GM12878 (cell line): ENCODE measurements around the gene FIZ1. TPM values are rescaled to one million over a fixed set of nuclear protein-coding genes. Genes with fewer than 3 reads are reported as not detected.
A peak's percentile ranks its signal among the peaks of the same experiment; 100 is the strongest.

ENCODE experiments used
- CTCF ChIP-seq, 3 experiments: IDR thresholded peaks in 2 of 3; conservative IDR thresholded peaks in 1 of 3; 2 replicates each; pipeline ENCODE4 v1.5.1; 2011; ENCODE audit warnings: low read depth in 3 of 3, low read length in 3 of 3, mild to moderate bottlenecking in 3 of 3, control low read depth in 2 of 3, moderate library complexity in 2 of 3, inconsistent platforms in 1 of 3, mixed read lengths in 1 of 3; ENCODE audit not compliant: control insufficient read depth in 2 of 3, insufficient read depth in 1 of 3; ENCODE audit errors: extremely low read depth in 1 of 3
- EZH2 ChIP-seq: IDR thresholded peaks from 2 replicates; pipeline ENCODE4 v1.6.1; 2012; ENCODE audit warnings: low read depth, mild to moderate bottlenecking, control low read depth, inconsistent platforms, low read length, borderline replicate concordance; ENCODE audit not compliant: control insufficient read depth
- IRF3 ChIP-seq: fragments of 450-650 bp; IDR thresholded peaks from 2 replicates; pipeline ENCODE4 v1.6.1; 2014; ENCODE audit warnings: mild to moderate bottlenecking
- JUND ChIP-seq: IDR thresholded peaks from 2 replicates; pipeline ENCODE4 v1.6.1; 2012; ENCODE audit warnings: low read depth, mild to moderate bottlenecking, low read length, improper control_type of control experiment, moderate library complexity
- LARP7 ChIP-seq: fragments of 450-650 bp; IDR thresholded peaks from 2 replicates; pipeline ENCODE4 v1.6.1; 2017; ENCODE audit warnings: mild to moderate bottlenecking
- MLLT1 ChIP-seq: fragments of 450-650 bp; IDR thresholded peaks from 2 replicates; pipeline ENCODE4 v1.6.1; 2016; ENCODE audit warnings: mild to moderate bottlenecking
- POLR2AphosphoS2 ChIP-seq: IDR thresholded peaks from 2 replicates; pipeline ENCODE4 v1.6.1; 2011; ENCODE audit warnings: low read depth, mild to moderate bottlenecking, low read length, improper control_type of control experiment, moderate library complexity
- RB1 ChIP-seq: fragments of 450-650 bp; formaldehyde crosslinking; IDR thresholded peaks from 2 replicates; pipeline ENCODE4 v1.6.1; 2017; ENCODE audit warnings: mild to moderate bottlenecking, borderline replicate concordance
- RCOR1 ChIP-seq: conservative IDR thresholded peaks from 2 replicates; pipeline ENCODE4 v1.6.1; 2012; ENCODE audit warnings: low read depth, low read length, improper control_type of control experiment
- SIX5 ChIP-seq: IDR thresholded peaks from 2 replicates; pipeline ENCODE4 v1.6.1; 2011; ENCODE audit warnings: mild to moderate bottlenecking, low read depth, low read length, moderate library complexity; ENCODE audit not compliant: severe bottlenecking
- SMAD5 ChIP-seq: IDR thresholded peaks from 2 replicates; pipeline ENCODE4 v1.6.1; 2016; ENCODE audit warnings: antibody characterized with exemption, low read depth
- SP1 ChIP-seq: IDR thresholded peaks from one replicate; pipeline ENCODE4 v1.6.1; 2011; ENCODE audit warnings: low read depth, low read length
- SREBF1 ChIP-seq: IDR thresholded peaks from 2 replicates; pipeline ENCODE4 v1.6.1; 2012; ENCODE audit warnings: mild to moderate bottlenecking, low read length
- STAT3 ChIP-seq: IDR thresholded peaks from 2 replicates; pipeline ENCODE4 v1.6.1; 2011; ENCODE audit warnings: low read depth, low read length, improper control_type of control experiment
- TBL1XR1 ChIP-seq: IDR thresholded peaks from 2 replicates; pipeline ENCODE4 v1.6.1; 2012; ENCODE audit warnings: low read depth, low read length, improper control_type of control experiment
- USF2 ChIP-seq: IDR thresholded peaks from 2 replicates; pipeline ENCODE4 v1.6.1; 2011; ENCODE audit warnings: low read depth, low read length, improper control_type of control experiment, borderline replicate concordance
- YY1 ChIP-seq: IDR thresholded peaks from 2 replicates; pipeline ENCODE4 v1.6.1; 2011; ENCODE audit warnings: low read depth, mild to moderate bottlenecking, low read length
- ZNF622 ChIP-seq: fragments of 450-650 bp; IDR thresholded peaks from 2 replicates; pipeline ENCODE4 v1.6.1; 2017; ENCODE audit warnings: mild to moderate bottlenecking, inconsistent platforms
- ZZZ3 ChIP-seq: IDR thresholded peaks from 2 replicates; pipeline ENCODE4 v1.6.1; 2011; ENCODE audit warnings: low read depth; ENCODE audit not compliant: control insufficient read depth, insufficient read length
- polyA plus RNA-seq, 11 experiments: library from polyadenylated mRNA; depleted of rRNA in 4 of 11; unstranded in 6 of 11; stranded (reverse) in 5 of 11; fragments of >200 nt; fragmentation: Nextera tagmentation in 4 of 11; fragmentation: Illumina TruSeq in 1 of 11; extraction: Ambion mirVana in 4 of 11; extraction: Trizol in 1 of 11; gene quantifications; 1 replicate in 1 of 11; 2 replicates in 10 of 11; pipeline versions ENCODE4 v1.2.1 to v1.2.3, GENCODE V29; 2011 to 2016; ENCODE audit warnings: inconsistent platforms in 2 of 11, missing spikeins in 2 of 11, low read depth in 1 of 11
- total RNA-seq, 4 experiments: library from RNA; depleted of rRNA in 3 of 4; stranded (reverse); fragments of >200 nt in 3 of 4; fragmentation: Illumina TruSeq in 1 of 4; extraction: Trizol in 1 of 4; gene quantifications; 2 replicates each; pipeline versions ENCODE4 v1.2.1 to v1.2.3, GENCODE V29; 2013 to 2021
- TF ChIP-seq, protein P1 (sequence below): fragments of 450-650 bp; formaldehyde crosslinking; IDR thresholded peaks from 2 replicates; pipeline ENCODE4 v1.4.0; 2020; ENCODE audit warnings: mild to moderate bottlenecking, moderate library complexity

FIZ1 gene
- total and polyA plus RNA-seq, 10 of the 15 experiments (the other 5 are each of a cell fraction or from before 2014, with no cell fraction given), result 0.60 to 16.8 (median 4.2) TPM

DNA sequence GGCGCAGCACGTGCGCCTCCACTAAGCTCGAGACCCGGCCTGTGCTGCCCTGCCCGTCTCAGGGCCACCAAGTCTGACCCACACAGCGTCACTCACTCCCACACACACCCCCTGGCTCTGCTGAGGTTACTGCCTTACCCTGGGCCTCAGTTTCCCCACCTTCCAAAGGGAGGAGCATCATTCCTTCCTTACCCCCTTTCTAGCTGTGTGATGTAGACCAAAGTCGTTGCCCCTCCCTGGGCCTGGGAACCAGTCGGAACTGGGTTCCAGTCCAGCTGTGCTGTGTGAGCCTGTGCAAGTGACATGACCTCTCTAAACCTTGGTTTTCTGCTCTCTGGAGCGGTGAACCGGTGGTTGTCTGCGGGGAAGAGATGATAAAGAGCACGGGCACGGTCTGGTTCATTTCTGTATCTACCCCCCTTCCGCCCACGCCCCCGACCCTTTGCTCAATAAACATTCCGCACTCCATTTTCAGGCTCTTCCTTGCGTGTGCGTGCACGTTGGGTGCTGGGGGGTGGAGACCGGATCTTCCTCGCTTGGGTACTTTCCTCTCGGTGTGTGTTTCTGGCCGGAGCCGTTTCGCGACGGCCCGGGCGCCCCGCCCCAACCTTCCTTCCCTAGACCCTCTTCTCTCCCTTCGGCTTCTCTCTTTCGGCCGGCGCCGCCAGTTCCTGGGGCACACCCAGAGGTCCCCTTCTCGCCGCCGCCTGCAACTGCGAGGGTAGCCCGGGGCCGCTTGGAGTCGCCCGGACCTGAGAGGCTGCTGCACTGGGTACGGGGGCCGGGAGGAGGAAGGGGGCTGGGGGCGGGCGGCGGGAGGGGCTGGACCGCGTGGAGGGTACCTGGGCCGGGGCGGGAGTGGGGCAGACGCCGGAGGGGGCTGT is 43.9 kb upstream of the FIZ1 start, which contains the start of gene ZNF581 (continued):
- TF ChIP-seq RCOR1 (no peak), USF2 (no peak), IRF3 (no peak), SREBF1 (no peak), ZNF622 (no peak), STAT3 (no peak), JUND (no peak), TBL1XR1 (peak; percentile 68; the same call in 1 of the 2 replicates), SIX5 (peak; percentile 60), RB1 (peak; percentile 68; the same call in 1 of the 2 replicates), YY1 (peak; percentile 85), CTCF (IDR thresholded peaks at IDR 0.05 in 2 of 3, conservative IDR thresholded peaks at IDR 0.05 in 1 of 3; ENCODE audit: control insufficient read depth in 2 of 3, extremely low read depth in 1 of 3, insufficient read depth in 1 of 3, low read depth in 3 of 3, low read length in 3 of 3) (no peak), EZH2 (no peak), LARP7 (no peak; the same call in 1 of the 2 replicates), POLR2AphosphoS2 (peak; percentile 92), SMAD5 (no peak), MLLT1 (peak; percentile 67; the same call in 1 of the 2 replicates), ZZZ3 (no peak), SP1 (peak; percentile 56)
- TF ChIP-seq, protein P1, sequence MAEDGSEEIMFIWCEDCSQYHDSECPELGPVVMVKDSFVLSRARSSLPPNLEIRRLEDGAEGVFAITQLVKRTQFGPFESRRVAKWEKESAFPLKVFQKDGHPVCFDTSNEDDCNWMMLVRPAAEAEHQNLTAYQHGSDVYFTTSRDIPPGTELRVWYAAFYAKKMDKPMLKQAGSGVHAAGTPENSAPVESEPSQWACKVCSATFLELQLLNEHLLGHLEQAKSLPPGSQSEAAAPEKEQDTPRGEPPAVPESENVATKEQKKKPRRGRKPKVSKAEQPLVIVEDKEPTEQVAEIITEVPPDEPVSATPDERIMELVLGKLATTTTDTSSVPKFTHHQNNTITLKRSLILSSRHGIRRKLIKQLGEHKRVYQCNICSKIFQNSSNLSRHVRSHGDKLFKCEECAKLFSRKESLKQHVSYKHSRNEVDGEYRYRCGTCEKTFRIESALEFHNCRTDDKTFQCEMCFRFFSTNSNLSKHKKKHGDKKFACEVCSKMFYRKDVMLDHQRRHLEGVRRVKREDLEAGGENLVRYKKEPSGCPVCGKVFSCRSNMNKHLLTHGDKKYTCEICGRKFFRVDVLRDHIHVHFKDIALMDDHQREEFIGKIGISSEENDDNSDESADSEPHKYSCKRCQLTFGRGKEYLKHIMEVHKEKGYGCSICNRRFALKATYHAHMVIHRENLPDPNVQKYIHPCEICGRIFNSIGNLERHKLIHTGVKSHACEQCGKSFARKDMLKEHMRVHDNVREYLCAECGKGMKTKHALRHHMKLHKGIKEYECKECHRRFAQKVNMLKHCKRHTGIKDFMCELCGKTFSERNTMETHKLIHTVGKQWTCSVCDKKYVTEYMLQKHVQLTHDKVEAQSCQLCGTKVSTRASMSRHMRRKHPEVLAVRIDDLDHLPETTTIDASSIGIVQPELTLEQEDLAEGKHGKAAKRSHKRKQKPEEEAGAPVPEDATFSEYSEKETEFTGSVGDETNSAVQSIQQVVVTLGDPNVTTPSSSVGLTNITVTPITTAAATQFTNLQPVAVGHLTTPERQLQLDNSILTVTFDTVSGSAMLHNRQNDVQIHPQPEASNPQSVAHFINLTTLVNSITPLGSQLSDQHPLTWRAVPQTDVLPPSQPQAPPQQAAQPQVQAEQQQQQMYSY, result no peak
